ENCODE results near the gene CXCL17. TPM values are rescaled to one million over a fixed set of nuclear protein-coding genes. Genes with fewer than 3 reads are reported as not detected.

The CXCL17 gene
- total RNA-seq, 1 experiment from 2014 or later: 0.32 TPM

GRCh38 chr19:42427313-42427712 is 15.4 kb downstream of the CXCL17 start, which contains the start of gene LIPE:
Gene LIPE (minus strand): TSS chr19:42427388. CDS start chr19:42427149, 239 bp downstream.
- intact Hi-C loops (cut with micrococcal nuclease): no loop called here
- no peaks in the 10 kb centered on the region for H3K27me3 ChIP-seq (ENCODE audit: insufficient read depth, low read length)
- H3K27ac ChIP-seq (ENCODE audit: low read depth, low read length): no peak within 1 kb of the TSS
- H3K79me2 ChIP-seq (ENCODE audit: insufficient read depth, low read length): no peaks in the 10 kb centered on the region
- POLR2A ChIA-PET: no interaction called here
- no peak within 1 kb of the TSS for H3K4me3 ChIP-seq (replicated peaks in 1 of 2; ENCODE audit: low read depth in 1 of 2, low read length in 2 of 2)
- ATAC-seq (no peak), DNase-seq (ENCODE audit: low read depth, low spot score) (no peak)
- peaks cover 8 to 23% of the 10 kb centered on the region in 2 experiments; a peak in 2 of 4 replicates for H3K4me1 ChIP-seq (ENCODE audit: control insufficient read depth in 1 of 2, insufficient read depth in 2 of 2, low read length in 2 of 2)
- no peak within 1 kb of the TSS for H2AFZ ChIP-seq (ENCODE audit: low read depth, low read length, poor library complexity, severe bottlenecking)
- TF ChIP-seq RAD21 (IDR thresholded peaks at IDR 0.05; ENCODE audit: low read depth) (no peak), FOSL1 (IDR thresholded peaks at IDR 0.05; ENCODE audit: low read depth) (no peak)
- TF ChIP-seq, protein P1, sequence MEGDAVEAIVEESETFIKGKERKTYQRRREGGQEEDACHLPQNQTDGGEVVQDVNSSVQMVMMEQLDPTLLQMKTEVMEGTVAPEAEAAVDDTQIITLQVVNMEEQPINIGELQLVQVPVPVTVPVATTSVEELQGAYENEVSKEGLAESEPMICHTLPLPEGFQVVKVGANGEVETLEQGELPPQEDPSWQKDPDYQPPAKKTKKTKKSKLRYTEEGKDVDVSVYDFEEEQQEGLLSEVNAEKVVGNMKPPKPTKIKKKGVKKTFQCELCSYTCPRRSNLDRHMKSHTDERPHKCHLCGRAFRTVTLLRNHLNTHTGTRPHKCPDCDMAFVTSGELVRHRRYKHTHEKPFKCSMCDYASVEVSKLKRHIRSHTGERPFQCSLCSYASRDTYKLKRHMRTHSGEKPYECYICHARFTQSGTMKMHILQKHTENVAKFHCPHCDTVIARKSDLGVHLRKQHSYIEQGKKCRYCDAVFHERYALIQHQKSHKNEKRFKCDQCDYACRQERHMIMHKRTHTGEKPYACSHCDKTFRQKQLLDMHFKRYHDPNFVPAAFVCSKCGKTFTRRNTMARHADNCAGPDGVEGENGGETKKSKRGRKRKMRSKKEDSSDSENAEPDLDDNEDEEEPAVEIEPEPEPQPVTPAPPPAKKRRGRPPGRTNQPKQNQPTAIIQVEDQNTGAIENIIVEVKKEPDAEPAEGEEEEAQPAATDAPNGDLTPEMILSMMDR (IDR thresholded peaks at IDR 0.05 in 2 of 3, conservative IDR thresholded peaks at IDR 0.05 in 1 of 3; ENCODE audit: borderline replicate concordance in 1 of 3, insufficient read depth in 1 of 3, low read depth in 2 of 3, low read length in 2 of 3): no peak
- RAD21 ChIA-PET (ENCODE audit: low non-redundant PET in 1 of 2, low total read pairs in 2 of 2, uncharacterized antibody in 2 of 2, unreplicated experiment in 2 of 2): no interaction called here
- no peaks in the 10 kb centered on the region for H3K36me3 ChIP-seq (ENCODE audit: control insufficient read depth in 1 of 2, insufficient read depth in 2 of 2, low read length in 2 of 2)
- H3K9me2 ChIP-seq (ENCODE audit: insufficient read depth): no peaks in the 10 kb centered on the region
- no TSS peak for BruUV-seq (replicated peaks)
- H3K9ac ChIP-seq (ENCODE audit: low read length): no peak within 1 kb of the TSS
- H4K20me1 ChIP-seq (ENCODE audit: insufficient read depth): no peaks in the 10 kb centered on the region
- CTCF ChIA-PET: interaction anchor here (1.7 kb wide), 1 partner anchor 13 kb away, joined by 4 read pairs; no protein-coding TSS in a partner anchor
- no peak within 1 kb of the TSS for H3K4me2 ChIP-seq (ENCODE audit: low read length)
- H3K9me3 ChIP-seq (ENCODE audit: control insufficient read depth in 1 of 2, insufficient read depth in 1 of 2, low read depth in 1 of 2, low read length in 2 of 2): no peaks in the 10 kb centered on the region

- RAD21 ChIA-PET (ENCODE audit: low non-redundant PET in 1 of 2, low total read pairs in 2 of 2, uncharacterized antibody in 2 of 2, unreplicated experiment in 2 of 2): no interaction called here
- Histone ChIP-seq H3K9me3 (ENCODE audit: control insufficient read depth in 1 of 2, insufficient read depth in 1 of 2, low read depth in 1 of 2, low read length in 2 of 2) (no peaks in the 10 kb centered on the region), H3K9me2 (ENCODE audit: insufficient read depth) (no peaks in the 10 kb centered on the region), H3K4me2 (ENCODE audit: low read length) (no peak overlapping the region), H3K4me1 (ENCODE audit: control insufficient read depth in 1 of 2, insufficient read depth in 2 of 2, low read length in 2 of 2) (peaks cover 10 to 30% of the 10 kb centered on the region in 2 experiments; a peak in 3 of 4 replicates), H3K9ac (ENCODE audit: low read length) (no peak overlapping the region), H3K36me3 (ENCODE audit: control insufficient read depth in 1 of 2, insufficient read depth in 2 of 2, low read length in 2 of 2) (no peaks in the 10 kb centered on the region), H3K79me2 (ENCODE audit: insufficient read depth, low read length) (no peaks in the 10 kb centered on the region), H3K27ac (ENCODE audit: low read depth, low read length) (no peak overlapping the region), H4K20me1 (ENCODE audit: insufficient read depth) (no peaks in the 10 kb centered on the region), H3K4me3 (replicated peaks in 1 of 2; ENCODE audit: low read depth in 1 of 2, low read length in 2 of 2) (no peak overlapping the region), H2AFZ (ENCODE audit: low read depth, low read length, poor library complexity, severe bottlenecking) (no peak overlapping the region), H3K27me3 (ENCODE audit: insufficient read depth, low read length) (no peaks in the 10 kb centered on the region)
- intact Hi-C loops (cut with micrococcal nuclease): no loop called here
- POLR2A ChIA-PET: interaction anchor here (0.8 kb wide), 1 partner anchor 30 kb away, joined by 3 read pairs; no protein-coding TSS in a partner anchor
- DNase-seq (ENCODE audit: low read depth, low spot score) (no peak), ATAC-seq (no peak)
- CTCF ChIA-PET: interaction anchor here (0.7 kb wide), 1 partner anchor 11 kb away, joined by 3 read pairs; no protein-coding TSS in a partner anchor
- BruUV-seq (replicated peaks): no TSS peak
- no peak for TF ChIP-seq ELF1 (IDR thresholded peaks at IDR 0.05; ENCODE audit: borderline replicate concordance, low read depth)
- TF ChIP-seq, protein P1 (IDR thresholded peaks at IDR 0.05 in 2 of 3, conservative IDR thresholded peaks at IDR 0.05 in 1 of 3; ENCODE audit: borderline replicate concordance in 1 of 3, insufficient read depth in 1 of 3, low read depth in 2 of 3, low read length in 2 of 3): no peak
- no peak for TF ChIP-seq TCF7L2 (IDR thresholded peaks at IDR 0.05; ENCODE audit: borderline replicate concordance, extremely low read depth, insufficient read depth, insufficient read length)
- no peak for TF ChIP-seq JUND (IDR thresholded peaks at IDR 0.05)
- TF ChIP-seq EGR1 (IDR thresholded peaks at IDR 0.05; ENCODE audit: low read depth): no peak
- TF ChIP-seq, protein P2, sequence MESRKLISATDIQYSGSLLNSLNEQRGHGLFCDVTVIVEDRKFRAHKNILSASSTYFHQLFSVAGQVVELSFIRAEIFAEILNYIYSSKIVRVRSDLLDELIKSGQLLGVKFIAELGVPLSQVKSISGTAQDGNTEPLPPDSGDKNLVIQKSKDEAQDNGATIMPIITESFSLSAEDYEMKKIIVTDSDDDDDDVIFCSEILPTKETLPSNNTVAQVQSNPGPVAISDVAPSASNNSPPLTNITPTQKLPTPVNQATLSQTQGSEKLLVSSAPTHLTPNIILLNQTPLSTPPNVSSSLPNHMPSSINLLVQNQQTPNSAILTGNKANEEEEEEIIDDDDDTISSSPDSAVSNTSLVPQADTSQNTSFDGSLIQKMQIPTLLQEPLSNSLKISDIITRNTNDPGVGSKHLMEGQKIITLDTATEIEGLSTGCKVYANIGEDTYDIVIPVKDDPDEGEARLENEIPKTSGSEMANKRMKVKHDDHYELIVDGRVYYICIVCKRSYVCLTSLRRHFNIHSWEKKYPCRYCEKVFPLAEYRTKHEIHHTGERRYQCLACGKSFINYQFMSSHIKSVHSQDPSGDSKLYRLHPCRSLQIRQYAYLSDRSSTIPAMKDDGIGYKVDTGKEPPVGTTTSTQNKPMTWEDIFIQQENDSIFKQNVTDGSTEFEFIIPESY (IDR thresholded peaks at IDR 0.05; ENCODE audit: extremely low read depth, insufficient replicate concordance, low read length): no peak
Observed at GRCh38 chr19:42426643-42427042, 16.1 kb downstream of the CXCL17 start.

Measured in HCT116 (cell line).